DMS 273 treated with DMSO at 0.1 percent for 48 hours (cell line): Measurements from ENCODE around the gene ST8SIA6.
"Not testable (repeated sequence)": the region's sequence is repeated elsewhere in the genome, so short reads cannot be mapped to it uniquely, and the experiment has no call there.

Source experiments
- DNase-seq: peaks from one replicate; lab custom pipeline; 2025; lab: John Stamatoyannopoulos, UW

The ST8SIA6 gene

DNA sequence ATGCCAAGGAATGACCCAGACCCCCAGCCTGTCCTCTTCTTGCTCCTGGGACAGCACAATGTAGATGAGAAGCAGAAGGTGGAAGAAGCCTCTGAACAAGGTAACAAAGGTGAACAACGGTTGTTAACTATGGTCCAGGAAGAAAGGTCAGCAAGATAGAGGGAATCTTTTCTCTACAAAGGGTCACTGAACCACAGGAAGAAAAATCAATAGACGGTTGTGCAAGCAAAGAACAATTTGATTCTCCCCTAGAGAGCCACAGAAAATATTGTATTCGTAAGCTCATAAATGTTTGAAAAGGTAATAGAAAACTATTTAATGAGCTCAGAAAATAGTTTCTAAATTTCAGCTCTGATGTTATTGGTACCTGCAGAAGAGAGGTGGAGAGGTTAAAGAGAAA is 111.3 kb downstream of the ST8SIA6 start:
- no peak for DNase-seq

DNA sequence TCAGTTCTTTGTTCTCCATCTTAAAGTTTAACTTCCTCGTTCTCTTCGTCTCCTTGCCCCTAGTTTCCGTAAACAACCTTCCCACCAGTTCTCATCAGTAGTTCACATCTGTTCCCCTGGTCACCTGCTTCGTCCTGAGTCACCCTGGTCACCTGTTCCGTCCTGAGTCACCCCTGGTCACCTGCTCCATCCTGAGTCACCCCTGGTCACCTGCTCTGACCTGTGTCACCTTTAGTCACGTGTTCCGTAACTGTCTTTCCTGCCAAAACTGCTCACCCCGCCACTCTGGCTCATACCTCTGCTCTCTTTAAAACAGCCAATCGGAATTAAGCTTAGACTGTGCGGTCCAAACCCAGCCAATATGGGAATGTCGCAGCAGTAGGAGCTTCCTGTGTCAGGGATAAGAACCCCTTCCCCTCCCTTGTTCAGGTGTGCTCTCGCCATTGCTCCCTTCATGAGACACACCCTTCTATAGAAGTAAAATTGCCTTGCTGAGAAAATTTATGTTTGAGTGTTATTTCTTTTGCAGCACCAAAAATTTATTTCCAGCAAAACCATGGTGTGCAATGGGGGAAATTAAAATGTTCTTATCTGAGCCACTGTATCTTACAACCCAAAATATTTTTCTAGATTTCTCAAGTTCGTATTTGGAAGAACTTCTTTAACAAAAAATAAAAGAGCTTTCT is 114.1 kb downstream of the ST8SIA6 start:
- no peak for DNase-seq

DNA sequence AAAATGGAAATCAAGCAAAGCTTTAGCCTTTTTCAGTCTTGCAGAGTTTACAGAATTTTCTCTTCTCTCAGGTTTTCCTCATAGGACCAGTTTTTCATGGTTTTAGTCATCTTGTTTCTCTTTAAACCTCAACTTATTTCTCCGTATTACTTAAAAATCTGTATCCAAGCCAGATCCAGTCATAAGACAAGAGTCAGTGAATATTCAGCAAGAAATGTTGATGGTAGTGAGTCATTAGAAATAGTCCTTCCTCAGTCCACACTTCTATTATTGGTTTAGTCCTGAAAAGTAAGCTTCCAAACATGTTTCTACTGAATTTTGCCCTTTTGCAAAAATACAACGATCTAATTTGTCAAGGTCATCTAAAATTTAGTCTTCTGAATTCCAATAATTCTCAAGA is 119.3 kb downstream of the ST8SIA6 start:
- DNase-seq: no peak

DNA sequence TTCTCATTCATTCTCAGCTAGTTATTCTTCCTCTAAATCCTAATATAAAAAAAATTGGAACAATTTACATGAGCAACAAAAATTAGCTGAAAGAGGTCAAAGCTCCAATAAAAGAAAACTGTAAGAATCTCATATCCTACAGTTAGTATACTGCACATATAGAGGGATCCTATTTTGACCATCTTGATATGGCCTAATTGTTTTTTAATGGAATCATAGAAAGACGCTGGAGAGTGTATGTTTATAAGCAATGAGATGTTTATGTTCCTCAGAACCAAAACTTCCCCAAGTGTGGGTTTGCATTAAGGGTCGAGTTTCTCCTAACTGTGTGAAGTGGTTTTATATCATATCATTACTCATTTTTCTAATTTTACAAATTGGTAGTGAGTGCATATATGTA is 123.9 kb downstream of the ST8SIA6 start:
- DNase-seq: no peak

DNA sequence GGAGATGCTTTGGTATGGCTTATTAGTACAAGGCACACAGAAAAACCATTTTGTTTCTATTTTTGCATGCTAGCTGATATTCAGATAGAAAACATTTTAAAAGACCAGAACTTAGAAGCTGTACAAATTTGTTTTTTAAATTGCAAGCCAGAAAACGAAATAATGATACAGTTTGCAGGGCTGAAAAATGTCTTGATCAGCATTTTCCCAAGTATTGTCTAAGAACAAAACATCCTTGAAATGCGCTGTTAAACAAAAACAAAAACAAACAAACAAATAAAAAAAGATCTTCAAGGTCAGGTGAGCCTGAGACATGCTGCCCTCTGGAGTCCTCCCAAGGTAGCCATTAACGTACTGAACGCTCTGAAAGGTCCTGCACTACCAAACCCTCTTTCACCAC is 128.0 kb downstream of the ST8SIA6 start:
- no peak for DNase-seq

DNA sequence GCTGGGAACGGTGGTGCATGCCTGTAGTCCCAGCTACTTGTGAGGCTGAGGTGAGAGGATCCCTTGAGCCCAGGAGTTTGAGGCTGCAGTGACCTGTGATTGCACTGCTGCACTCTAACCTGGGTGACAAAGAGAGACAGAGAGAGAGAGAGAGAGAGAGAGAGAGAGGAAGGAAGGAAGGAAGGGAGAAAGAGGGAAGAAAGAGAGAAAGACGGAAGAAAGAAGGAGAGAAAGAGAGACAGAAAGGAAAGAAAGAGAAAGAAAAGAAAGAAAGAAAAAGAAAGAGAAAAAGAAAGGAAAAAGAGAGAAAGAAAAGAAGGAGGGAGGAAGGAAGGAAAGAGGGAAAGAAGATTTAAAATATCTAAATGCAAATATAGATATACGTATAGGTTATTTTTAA is 132.4 kb downstream of the ST8SIA6 start:
- not testable (repeated sequence) for DNase-seq

DNA sequence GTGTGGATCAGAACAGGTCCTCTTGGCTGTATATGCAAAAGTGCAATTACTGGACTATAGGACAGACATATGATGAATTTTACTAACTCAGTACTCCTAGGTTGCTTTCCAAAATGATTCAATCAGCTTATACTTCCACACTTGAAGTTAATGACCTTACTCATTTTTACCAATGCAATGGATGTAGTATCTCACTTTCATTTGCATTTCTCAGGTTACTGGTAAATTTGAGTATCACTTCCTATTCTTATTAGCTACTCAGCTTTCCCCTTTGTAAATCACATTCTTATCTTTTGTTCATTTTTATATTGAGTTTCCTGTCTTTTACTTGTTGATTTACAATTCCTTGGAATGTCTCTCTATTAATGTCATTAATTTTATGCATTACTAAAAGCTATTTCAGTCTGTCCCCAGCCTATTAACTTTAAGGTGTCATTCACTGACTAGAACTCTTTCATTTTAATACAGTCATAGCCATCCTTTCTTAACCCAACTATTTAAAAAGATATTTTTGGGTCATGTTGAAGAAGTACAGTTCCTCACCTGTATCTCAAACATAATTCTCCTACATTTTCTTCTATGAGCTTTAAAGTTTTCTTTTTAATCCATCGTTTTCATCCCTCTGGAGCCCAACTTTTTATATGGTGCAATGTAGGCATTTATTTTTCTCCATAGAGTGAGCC is 137.8 kb downstream of the ST8SIA6 start:
- DNase-seq: no peak

DNA sequence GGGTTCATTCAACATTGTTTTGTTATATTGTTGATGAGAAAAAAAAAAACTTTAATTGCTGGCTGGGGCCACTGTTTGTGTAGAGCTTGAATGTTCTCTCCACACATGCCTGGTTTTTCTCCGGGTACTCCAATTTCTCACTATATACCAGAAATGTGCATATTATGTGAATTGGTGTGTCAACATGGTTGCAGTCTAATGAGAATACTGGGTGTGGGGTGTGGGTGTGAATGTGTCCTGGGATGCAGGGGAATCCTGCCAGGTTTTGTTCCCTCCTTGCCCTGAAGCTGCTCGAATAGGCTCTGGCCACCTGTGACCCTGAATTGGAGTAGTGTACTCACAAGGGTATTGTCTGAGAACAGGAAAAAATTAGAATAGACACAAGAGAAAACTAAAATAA is 145.0 kb downstream of the ST8SIA6 start:
- DNase-seq: no peak

DNA sequence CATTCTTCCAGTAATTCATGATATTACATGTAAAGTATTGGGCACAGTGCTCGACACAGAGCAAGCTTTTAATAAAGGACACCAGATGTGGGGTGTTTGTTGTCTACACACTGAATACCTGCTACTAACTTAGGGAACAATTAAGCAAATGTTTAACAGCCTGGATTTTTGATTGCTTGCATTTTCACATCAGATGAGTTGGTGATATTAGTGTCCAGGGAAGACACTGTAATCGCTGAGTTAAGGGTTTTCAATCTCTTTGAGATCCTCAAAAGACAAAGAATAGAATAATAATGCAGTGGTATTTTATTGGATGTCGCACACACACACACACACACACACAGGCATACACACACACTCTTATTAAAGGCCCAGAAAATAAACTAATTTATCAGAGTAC is 147.3 kb downstream of the ST8SIA6 start:
- DNase-seq: no peak

DNA sequence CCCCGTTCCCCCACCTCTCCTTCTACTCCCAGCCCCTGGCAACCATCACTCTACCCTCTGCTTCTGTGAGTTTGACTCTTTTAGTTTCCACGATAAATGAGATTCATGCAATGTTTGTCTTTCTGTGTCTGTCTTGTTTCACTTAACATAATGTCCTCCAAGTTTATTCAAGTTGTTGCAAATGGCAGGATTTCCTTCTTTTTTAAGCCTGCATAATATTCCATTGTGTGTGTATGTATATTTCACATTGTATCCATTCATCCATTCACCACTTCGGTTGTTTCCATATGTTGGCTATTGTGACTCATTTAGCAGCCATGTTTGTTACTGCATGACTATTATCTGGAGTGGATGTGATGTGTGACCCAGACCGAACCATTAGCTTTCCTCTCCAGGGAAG is 162.0 kb downstream of the ST8SIA6 start:
- no peak for DNase-seq

DNA sequence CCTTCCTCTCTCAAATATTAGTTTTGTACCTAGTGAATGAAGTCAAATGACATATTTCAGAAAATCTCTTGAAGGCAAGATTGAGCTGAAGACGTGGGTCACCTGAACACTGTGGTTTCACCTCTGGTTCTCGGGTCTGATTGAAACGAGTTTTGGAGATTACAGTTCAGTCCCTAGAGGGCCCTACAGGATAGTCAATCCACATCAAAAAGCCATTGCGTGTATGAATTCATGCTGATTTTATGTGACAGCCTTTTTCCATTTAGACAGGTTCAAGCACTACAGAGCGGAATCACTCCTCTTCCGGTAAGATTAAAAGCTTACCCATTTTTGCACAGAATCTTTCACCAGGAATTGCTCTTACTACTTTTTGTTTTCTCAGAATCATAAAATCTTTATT is 164.2 kb downstream of the ST8SIA6 start:
- no peak for DNase-seq

DNA sequence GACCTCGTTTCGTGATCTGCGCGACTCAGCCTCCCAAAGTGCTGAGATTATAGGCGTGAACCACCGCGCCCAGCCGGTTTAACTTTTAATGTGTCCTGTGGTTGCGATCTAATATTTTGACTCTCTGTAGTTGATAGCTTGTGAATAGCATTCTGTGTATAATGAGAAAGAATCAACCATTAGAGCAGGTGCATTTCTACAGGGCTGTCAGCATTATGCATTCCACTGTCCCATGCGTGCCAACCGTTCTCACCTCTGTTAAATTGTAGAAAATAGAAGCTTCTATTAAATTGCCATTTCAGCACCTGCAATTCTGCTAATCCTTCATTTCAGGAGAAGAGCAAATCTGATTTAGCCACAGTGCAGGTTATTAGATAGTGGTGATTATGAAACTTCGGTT is 164.6 kb downstream of the ST8SIA6 start:
- DNase-seq: no peak

DNA sequence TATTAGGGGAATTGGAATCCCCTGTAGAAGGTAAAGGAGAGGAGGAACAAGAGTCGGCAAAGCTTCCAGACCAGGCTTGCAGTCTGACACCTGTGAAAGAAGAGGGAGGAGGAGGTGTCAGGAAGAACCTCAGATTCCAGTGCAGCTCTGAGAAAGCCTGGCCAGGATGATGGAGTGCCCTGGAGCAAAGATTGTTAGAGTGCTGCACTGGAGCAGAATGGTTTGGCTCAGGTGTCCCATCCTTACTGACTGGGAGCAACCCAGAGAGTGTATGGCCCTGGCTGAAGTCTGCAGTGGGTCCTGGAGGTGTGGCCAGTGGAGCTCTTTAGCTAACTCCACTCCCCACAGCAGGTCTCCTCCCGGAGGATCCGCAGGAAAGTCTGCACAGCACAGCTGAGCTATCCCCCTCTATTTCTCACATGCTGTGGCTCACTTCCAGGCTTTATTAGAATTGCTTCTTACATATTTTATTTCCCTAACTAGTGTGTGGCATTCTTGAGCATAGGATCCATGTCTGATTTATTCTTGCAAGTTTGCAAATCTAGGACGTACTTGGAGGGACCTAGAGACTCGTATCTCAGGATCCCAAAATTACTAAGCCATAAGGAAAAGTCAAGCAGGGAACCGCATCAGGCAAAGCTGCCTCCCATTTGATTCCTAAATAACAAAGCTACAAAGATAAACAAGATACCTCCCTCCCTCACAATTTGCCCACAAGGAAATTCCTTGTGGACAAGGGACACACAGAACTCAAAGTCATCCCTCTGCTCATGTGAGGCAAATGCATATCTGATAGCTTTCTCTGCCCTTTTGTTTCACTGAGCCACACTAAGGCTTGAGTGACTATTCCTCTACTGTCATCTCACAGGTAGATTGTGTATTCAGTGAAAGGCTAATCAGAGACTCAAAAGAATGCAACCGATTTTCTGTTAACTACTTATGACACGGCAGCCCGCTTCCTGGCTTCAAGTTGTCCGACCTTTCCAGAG is 167.5 kb downstream of the ST8SIA6 start:
- no peak for DNase-seq

DNA sequence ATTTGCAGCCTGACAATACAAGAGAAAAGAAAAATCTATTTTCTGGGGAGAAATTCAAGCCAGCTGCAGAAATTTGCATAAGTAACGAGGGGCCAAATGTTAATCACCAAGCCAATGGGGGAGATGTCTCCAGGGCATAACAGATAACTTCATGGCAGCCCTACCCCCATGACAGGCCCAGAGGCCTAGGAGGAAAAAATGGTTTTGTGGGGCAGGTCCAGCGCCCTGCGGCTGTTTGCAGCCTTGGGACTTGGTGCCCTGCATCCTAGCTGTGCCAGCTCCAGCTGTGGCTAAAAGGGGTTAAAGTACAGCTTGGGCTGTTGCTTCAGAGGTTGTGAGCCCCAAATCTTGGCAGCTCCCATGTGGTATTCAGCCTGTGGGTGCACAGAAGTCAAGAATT is 172.1 kb downstream of the ST8SIA6 start:
- DNase-seq: no peak

DNA sequence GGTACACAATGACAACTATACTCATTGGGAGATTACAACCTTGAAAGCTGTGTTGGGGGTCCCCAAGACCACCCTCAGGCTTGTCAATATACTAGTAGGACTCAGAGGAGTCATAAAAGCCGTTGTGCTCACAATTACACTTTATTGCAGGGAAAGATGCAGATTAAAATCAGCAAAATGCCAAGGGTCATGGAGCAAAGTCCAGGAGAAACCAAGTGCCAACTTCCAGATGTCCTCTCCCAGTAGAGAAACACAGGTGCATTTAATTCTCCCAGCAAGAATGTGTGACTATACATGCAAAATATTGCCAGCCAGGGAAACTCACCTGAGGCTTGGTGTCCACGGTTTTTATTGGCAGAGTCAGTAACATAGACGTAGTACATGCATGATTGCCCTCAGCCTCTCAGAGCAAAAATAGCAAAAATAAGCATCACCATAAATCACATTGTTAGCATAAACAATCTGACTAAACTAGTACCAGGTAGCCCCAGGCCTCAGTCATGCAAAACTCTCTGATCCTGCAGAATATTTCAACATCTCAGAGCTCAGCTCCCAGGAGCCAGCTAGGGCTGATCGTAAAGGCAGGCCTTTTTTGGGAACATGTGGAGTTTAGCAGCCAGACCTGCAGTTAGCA is 175.7 kb downstream of the ST8SIA6 start:
- DNase-seq: no peak

DNA sequence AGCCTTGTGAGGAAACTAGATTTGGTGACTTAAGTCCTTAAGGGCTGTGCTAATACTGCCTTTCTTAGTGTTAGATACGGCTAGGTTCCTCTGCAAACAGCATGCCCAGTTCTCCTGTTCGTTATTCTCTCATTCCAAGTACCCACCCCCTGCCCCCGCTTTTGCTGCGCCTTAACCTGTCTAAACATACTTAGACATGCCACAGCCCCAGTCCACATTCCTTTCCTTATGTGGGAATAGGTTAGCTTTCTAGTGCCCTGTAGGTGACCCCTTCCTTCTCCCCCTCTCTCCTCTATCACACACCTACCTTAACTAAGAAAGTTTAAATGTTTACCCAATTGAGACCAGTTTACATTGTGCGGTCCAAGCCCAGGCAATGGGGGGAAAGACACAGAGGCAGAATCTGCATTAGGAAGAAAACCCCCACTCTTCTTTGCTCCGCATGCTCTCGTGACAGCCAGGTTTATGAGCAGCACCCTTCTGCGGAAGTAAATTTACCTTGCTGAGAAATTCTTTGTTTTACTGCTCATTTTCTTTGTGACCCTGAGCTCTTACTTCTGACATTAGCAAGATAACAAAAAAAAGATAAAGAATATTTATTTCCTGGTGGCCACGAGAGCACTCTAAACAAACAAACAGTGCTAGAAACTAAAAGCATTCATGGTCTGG is 177.5 kb downstream of the ST8SIA6 start:
- DNase-seq: no peak

DNA sequence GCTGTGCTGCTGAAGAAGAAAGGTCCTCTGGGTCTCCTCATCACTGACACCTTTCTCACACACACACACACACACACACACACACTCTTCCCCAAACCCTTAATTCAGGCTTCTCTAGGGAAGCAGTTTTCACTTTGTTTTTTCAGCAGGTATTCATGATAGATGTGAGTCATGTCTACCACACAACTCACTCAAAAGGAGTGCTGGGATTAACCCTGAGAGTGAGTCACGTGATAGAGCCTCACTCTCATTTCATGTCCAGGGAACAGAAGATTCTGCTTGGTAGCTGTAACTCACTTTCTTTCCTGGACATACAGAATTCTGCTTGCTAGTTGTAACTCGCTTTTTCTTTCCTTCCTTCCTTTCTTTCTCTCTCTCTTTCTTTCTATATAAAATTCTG is 181.0 kb downstream of the ST8SIA6 start:
- DNase-seq: no peak

DNA sequence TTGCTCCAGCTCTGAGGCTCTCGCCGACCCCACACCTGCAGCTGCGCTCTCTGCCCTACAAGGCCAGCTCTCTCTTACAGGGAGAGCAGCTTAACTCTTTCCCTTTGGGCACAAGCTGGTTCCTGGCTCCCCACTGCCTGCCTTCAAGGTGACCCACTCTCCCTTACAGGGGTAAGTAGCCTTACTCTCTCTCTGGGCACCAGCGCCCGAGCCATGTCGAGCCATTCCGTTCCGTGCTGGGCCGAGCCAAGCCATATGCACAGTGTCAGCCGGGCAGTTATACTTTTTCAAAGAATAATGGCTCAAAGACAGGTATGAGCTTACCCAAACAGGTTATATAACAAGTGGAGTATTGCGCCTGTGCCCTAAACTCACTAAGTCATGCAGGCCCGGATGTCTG is 181.7 kb downstream of the ST8SIA6 start:
- DNase-seq: no peak
